ENCODE data around the gene ALDH1B1. TPM values are rescaled to one million over a fixed set of nuclear protein-coding genes. Genes with fewer than 3 reads are reported as not detected.
A peak's percentile ranks its signal among the peaks of the same experiment; 100 is the strongest.
"Not testable (repeated sequence)": the region's sequence is repeated elsewhere in the genome, so short reads cannot be mapped to it uniquely, and the experiment has no call there.

The ALDH1B1 gene
- total RNA-seq, 1 donor from 2014 or later, result 32.1 TPM

GRCh38 chr9:38393128-38393796 is 760 bp downstream of the ALDH1B1 start:
- Mint-ChIP-seq H3K9me3 (ENCODE audit: low read depth) (no peaks in the 10 kb centered on the region), H3K4me3 (ENCODE audit: low read depth) (peak overlapping the region; percentile 95), H3K27me3 (no peaks in the 10 kb centered on the region), H3K36me3 (ENCODE audit: insufficient read depth) (peaks cover 17% of the 10 kb centered on the region), H3K27ac (peak overlapping the region; percentile 93), H3K4me1 (ENCODE audit: low read depth) (peaks cover 30% of the 10 kb centered on the region)
- no peak for DNase-seq (ENCODE audit: low spot score, unreplicated experiment)
- TF ChIP-seq CTCF (IDR thresholded peaks at IDR 0.05; ENCODE audit: unreplicated experiment), result no peak

GRCh38 chr9:38394416-38394815 is 1.9 kb downstream of the ALDH1B1 start:
- peak overlapping the region; percentile 33 for H3K4me3 Mint-ChIP-seq (ENCODE audit: low read depth)
- no peak for TF ChIP-seq CTCF (IDR thresholded peaks at IDR 0.05; ENCODE audit: unreplicated experiment)

GRCh38 chr9:38395653-38396370 is 3.3 kb downstream of the ALDH1B1 start:
- no peaks in the 10 kb centered on the region for H3K27me3 Mint-ChIP-seq
- no peak overlapping the region for H3K27ac Mint-ChIP-seq
- TF ChIP-seq CTCF (IDR thresholded peaks at IDR 0.05; ENCODE audit: unreplicated experiment), result no peak
- peaks cover 18% of the 10 kb centered on the region for H3K36me3 Mint-ChIP-seq (ENCODE audit: insufficient read depth)
- no peak overlapping the region for H3K4me3 Mint-ChIP-seq (ENCODE audit: low read depth)
- no peak for DNase-seq (ENCODE audit: low spot score, unreplicated experiment)
- H3K9me3 Mint-ChIP-seq (ENCODE audit: low read depth), result no peaks in the 10 kb centered on the region
- H3K4me1 Mint-ChIP-seq (ENCODE audit: low read depth), result peaks cover 19% of the 10 kb centered on the region

More at GRCh38 chr9:38394416-38394815, 1.9 kb downstream of the ALDH1B1 start:
- Mint-ChIP-seq H3K4me1 (ENCODE audit: low read depth) (peaks cover 27% of the 10 kb centered on the region), H3K27me3 (no peaks in the 10 kb centered on the region), H3K36me3 (ENCODE audit: insufficient read depth) (peaks cover 18% of the 10 kb centered on the region), H3K27ac (no peak overlapping the region), H3K9me3 (ENCODE audit: low read depth) (no peaks in the 10 kb centered on the region)
- no peak for DNase-seq (ENCODE audit: low spot score, unreplicated experiment)

GRCh38 chr9:38396371-38396671 is 3.8 kb downstream of the ALDH1B1 start:
- Mint-ChIP-seq H3K4me1 (ENCODE audit: low read depth) (peaks cover 16% of the 10 kb centered on the region), H3K27ac (no peak overlapping the region), H3K27me3 (no peaks in the 10 kb centered on the region), H3K4me3 (ENCODE audit: low read depth) (no peak overlapping the region), H3K9me3 (ENCODE audit: low read depth) (no peaks in the 10 kb centered on the region), H3K36me3 (ENCODE audit: insufficient read depth) (peaks cover 18% of the 10 kb centered on the region)
- no peak for TF ChIP-seq CTCF (IDR thresholded peaks at IDR 0.05; ENCODE audit: unreplicated experiment)
- no peak for DNase-seq (ENCODE audit: low spot score, unreplicated experiment)

GRCh38 chr9:38399191-38399590 is 6.7 kb downstream of the ALDH1B1 start:
- H3K27ac Mint-ChIP-seq; DNase-seq (ENCODE audit: low spot score, unreplicated experiment); H3K9me3 Mint-ChIP-seq (ENCODE audit: low read depth); H3K4me1 Mint-ChIP-seq (ENCODE audit: low read depth); H3K4me3 Mint-ChIP-seq (ENCODE audit: low read depth): not testable (repeated sequence)
- peaks cover 16% of the 10 kb centered on the region for H3K27me3 Mint-ChIP-seq
- H3K36me3 Mint-ChIP-seq (ENCODE audit: insufficient read depth), result peaks cover 18% of the 10 kb centered on the region

GRCh38 chr9:38401994-38402393 is 9.5 kb downstream of the ALDH1B1 start:
- peaks cover 7% of the 10 kb centered on the region for H3K36me3 Mint-ChIP-seq (ENCODE audit: insufficient read depth)
- no peak overlapping the region for H3K4me3 Mint-ChIP-seq (ENCODE audit: low read depth)
- H3K9me3 Mint-ChIP-seq (ENCODE audit: low read depth), result no peaks in the 10 kb centered on the region
- no peak overlapping the region for H3K27ac Mint-ChIP-seq
- no peak for TF ChIP-seq CTCF (IDR thresholded peaks at IDR 0.05; ENCODE audit: unreplicated experiment)
- no peak for DNase-seq (ENCODE audit: low spot score, unreplicated experiment)
- H3K27me3 Mint-ChIP-seq, result peaks cover 38% of the 10 kb centered on the region
- H3K4me1 Mint-ChIP-seq (ENCODE audit: low read depth), result no peaks in the 10 kb centered on the region

Measured in progenitor cell of endocrine pancreas (in vitro differentiated cells).